ENCODE measurements around the gene MYMX. TPM values are rescaled to one million over a fixed set of nuclear protein-coding genes. Genes with fewer than 3 reads are reported as not detected.
A peak's percentile ranks its signal among the peaks of the same experiment; 100 is the strongest.

The MYMX gene
- total and polyA plus RNA-seq, 2 of the 13 experiments (the other 11 are each of a cell fraction or from before 2014, with no cell fraction given) = not detected

- TF ChIP-seq, protein P1, sequence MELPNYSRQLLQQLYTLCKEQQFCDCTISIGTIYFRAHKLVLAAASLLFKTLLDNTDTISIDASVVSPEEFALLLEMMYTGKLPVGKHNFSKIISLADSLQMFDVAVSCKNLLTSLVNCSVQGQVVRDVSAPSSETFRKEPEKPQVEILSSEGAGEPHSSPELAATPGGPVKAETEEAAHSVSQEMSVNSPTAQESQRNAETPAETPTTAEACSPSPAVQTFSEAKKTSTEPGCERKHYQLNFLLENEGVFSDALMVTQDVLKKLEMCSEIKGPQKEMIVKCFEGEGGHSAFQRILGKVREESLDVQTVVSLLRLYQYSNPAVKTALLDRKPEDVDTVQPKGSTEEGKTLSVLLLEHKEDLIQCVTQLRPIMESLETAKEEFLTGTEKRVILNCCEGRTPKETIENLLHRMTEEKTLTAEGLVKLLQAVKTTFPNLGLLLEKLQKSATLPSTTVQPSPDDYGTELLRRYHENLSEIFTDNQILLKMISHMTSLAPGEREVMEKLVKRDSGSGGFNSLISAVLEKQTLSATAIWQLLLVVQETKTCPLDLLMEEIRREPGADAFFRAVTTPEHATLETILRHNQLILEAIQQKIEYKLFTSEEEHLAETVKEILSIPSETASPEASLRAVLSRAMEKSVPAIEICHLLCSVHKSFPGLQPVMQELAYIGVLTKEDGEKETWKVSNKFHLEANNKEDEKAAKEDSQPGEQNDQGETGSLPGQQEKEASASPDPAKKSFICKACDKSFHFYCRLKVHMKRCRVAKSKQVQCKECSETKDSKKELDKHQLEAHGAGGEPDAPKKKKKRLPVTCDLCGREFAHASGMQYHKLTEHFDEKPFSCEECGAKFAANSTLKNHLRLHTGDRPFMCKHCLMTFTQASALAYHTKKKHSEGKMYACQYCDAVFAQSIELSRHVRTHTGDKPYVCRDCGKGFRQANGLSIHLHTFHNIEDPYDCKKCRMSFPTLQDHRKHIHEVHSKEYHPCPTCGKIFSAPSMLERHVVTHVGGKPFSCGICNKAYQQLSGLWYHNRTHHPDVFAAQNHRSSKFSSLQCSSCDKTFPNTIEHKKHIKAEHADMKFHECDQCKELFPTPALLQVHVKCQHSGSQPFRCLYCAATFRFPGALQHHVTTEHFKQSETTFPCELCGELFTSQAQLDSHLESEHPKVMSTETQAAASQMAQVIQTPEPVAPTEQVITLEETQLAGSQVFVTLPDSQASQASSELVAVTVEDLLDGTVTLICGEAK (IDR thresholded peaks at IDR 0.05) = no peak
- TF ChIP-seq, protein P1 (CRISPR knock-in tag; IDR thresholded peaks at IDR 0.05) = peak; percentile 53; the same call in 1 of the 2 replicates
- TF ChIP-seq ZBTB10 (CRISPR knock-in tag; IDR thresholded peaks at IDR 0.05; ENCODE audit: borderline replicate concordance) (no peak), ZNF317 (CRISPR knock-in tag; IDR thresholded peaks at IDR 0.05) (no peak), KAT2B (IDR thresholded peaks at IDR 0.05; ENCODE audit: borderline replicate concordance, low read depth, low read length) (no peak), ZNF570 (CRISPR knock-in tag; IDR thresholded peaks at IDR 0.05; ENCODE audit: borderline replicate concordance) (no peak; the same call in 1 of the 2 replicates), DNMT1 (CRISPR knock-in tag; IDR thresholded peaks at IDR 0.05) (no peak), HNF4A (CRISPR knock-in tag; IDR thresholded peaks at IDR 0.05) (peak; percentile 12; the same call in 1 of the 2 replicates), ZSCAN22 (CRISPR knock-in tag; IDR thresholded peaks at IDR 0.05) (no peak), NFYB (CRISPR knock-in tag; IDR thresholded peaks at IDR 0.05) (no peak), CHCHD3 (CRISPR knock-in tag; IDR thresholded peaks at IDR 0.05) (0 out of 2 replicates have a peak, but pooled peaks have one; percentile 35), CTCF (CRISPR knock-in tag; IDR thresholded peaks at IDR 0.05) (peak; percentile 95), RFX1 (IDR thresholded peaks at IDR 0.05) (no peak), SOX6 (IDR thresholded peaks at IDR 0.05) (no peak), SOX6 (CRISPR knock-in tag; IDR thresholded peaks at IDR 0.05) (0 out of 2 replicates have a peak, but pooled peaks have one; percentile 45)
- TF ChIP-seq, protein P2, sequence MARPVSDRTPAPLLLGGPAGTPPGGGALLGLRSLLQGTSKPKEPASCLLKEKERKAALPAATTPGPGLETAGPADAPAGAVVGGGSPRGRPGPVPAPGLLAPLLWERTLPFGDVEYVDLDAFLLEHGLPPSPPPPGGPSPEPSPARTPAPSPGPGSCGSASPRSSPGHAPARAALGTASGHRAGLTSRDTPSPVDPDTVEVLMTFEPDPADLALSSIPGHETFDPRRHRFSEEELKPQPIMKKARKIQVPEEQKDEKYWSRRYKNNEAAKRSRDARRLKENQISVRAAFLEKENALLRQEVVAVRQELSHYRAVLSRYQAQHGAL (CRISPR knock-in tag; IDR thresholded peaks at IDR 0.05; ENCODE audit: not compliant biosample characterization) = peak; percentile 28
These were observed 21.2 kb downstream of the MYMX start (continued) for GRCh38 chr6:44237813-44238433.
